IMR-90 (cell line): ENCODE data around the gene ALKBH7.

ENCODE experiments used
- BHLHE40 ChIP-seq: fragments of 150-350 bp; IDR thresholded peaks from 2 replicates; pipeline ENCODE4 v1.6.1; 2016; ENCODE audit warnings: mild to moderate bottlenecking, low read depth, low read length
- CEBPB ChIP-seq: IDR thresholded peaks from 2 replicates; pipeline ENCODE4 v1.6.1; 2012; ENCODE audit warnings: low read depth, low read length, improper control_type of control experiment
- MXI1 ChIP-seq: IDR thresholded peaks from 2 replicates; pipeline ENCODE4 v1.6.1; 2012; ENCODE audit warnings: low read depth, mild to moderate bottlenecking, low read length, moderate library complexity, borderline replicate concordance
- NFE2L2 ChIP-seq: fragments of 150-350 bp; IDR thresholded peaks from 2 replicates; pipeline ENCODE4 v1.6.1; 2016; ENCODE audit warnings: low read depth, mild to moderate bottlenecking, low read length
- POLR2A ChIP-seq: IDR thresholded peaks from 2 replicates; pipeline ENCODE4 v1.6.1; 2012; ENCODE audit warnings: mild to moderate bottlenecking, low read depth, low read length
- RAD21 ChIP-seq: IDR thresholded peaks from 2 replicates; pipeline ENCODE4 v1.6.1; 2012; ENCODE audit warnings: low read length, improper control_type of control experiment
- RFX5 ChIP-seq: IDR thresholded peaks from 2 replicates; pipeline ENCODE4 v1.8.0; 2012; ENCODE audit warnings: low read depth, mild to moderate bottlenecking, low read length, moderate library complexity
- SMC3 ChIP-seq: fragments of 150-350 bp; IDR thresholded peaks from 2 replicates; pipeline ENCODE4 v1.6.1; 2016; ENCODE audit warnings: low read depth, mild to moderate bottlenecking, antibody characterized with exemption, low read length, moderate library complexity
- TF ChIP-seq, protein P1 (sequence below): conservative IDR thresholded peaks from 2 replicates; pipeline ENCODE4 v1.5.1; 2012; ENCODE audit warnings: mild to moderate bottlenecking, low read depth, low read length, improper control_type of control experiment
- TF ChIP-seq, protein P2 (sequence below): fragments of 150-350 bp; IDR thresholded peaks from 2 replicates; pipeline ENCODE4 v1.6.1; 2017; ENCODE audit warnings: mild to moderate bottlenecking, antibody characterized with exemption, low read length, low read depth

DNA sequence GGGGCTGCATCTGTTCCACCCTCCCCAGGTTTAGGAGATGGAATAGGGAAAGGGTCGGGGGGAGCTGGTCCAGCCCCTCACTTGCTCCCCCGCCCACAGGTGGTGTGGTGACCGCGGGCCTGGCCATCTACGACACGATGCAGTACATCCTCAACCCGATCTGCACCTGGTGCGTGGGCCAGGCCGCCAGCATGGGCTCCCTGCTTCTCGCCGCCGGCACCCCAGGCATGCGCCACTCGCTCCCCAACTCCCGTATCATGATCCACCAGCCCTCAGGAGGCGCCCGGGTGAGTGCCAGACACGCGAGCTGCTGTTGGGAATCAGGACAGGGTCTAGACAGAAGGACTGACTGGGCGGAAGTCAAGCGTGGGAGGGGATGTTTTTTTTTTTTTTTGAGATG lies 8.2 kb upstream of the ALKBH7 start:
- no peak for TF ChIP-seq BHLHE40
- TF ChIP-seq, protein P1, sequence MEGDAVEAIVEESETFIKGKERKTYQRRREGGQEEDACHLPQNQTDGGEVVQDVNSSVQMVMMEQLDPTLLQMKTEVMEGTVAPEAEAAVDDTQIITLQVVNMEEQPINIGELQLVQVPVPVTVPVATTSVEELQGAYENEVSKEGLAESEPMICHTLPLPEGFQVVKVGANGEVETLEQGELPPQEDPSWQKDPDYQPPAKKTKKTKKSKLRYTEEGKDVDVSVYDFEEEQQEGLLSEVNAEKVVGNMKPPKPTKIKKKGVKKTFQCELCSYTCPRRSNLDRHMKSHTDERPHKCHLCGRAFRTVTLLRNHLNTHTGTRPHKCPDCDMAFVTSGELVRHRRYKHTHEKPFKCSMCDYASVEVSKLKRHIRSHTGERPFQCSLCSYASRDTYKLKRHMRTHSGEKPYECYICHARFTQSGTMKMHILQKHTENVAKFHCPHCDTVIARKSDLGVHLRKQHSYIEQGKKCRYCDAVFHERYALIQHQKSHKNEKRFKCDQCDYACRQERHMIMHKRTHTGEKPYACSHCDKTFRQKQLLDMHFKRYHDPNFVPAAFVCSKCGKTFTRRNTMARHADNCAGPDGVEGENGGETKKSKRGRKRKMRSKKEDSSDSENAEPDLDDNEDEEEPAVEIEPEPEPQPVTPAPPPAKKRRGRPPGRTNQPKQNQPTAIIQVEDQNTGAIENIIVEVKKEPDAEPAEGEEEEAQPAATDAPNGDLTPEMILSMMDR: no peak
- no peak for TF ChIP-seq RFX5
- TF ChIP-seq MXI1: no peak
- no peak for TF ChIP-seq POLR2A
- no peak for TF ChIP-seq RAD21
- TF ChIP-seq CEBPB: no peak
- TF ChIP-seq, protein P2, sequence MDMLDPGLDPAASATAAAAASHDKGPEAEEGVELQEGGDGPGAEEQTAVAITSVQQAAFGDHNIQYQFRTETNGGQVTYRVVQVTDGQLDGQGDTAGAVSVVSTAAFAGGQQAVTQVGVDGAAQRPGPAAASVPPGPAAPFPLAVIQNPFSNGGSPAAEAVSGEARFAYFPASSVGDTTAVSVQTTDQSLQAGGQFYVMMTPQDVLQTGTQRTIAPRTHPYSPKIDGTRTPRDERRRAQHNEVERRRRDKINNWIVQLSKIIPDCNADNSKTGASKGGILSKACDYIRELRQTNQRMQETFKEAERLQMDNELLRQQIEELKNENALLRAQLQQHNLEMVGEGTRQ: no peak
- TF ChIP-seq NFE2L2: no peak
- no peak for TF ChIP-seq SMC3
